Hepatocyte (in vitro differentiated cells): ENCODE data around the gene POFUT1. TPM values are rescaled to one million over a fixed set of nuclear protein-coding genes. Genes with fewer than 3 reads are reported as not detected.
A peak's percentile ranks its signal among the peaks of the same experiment; 100 is the strongest.
"Not testable (repeated sequence)": the region's sequence is repeated elsewhere in the genome, so short reads cannot be mapped to it uniquely, and the experiment has no call there.

Source experiments
- DNase-seq: peaks from one replicate; pipeline ENCODE4 v3.0.0-alpha.2; 2016; ENCODE audit warnings: low spot score
- H2AFZ ChIP-seq: fragments of 200-600 bp; sonication (generic); 2 replicates; pipeline ENCODE4 v1.6.0; 2016; ENCODE audit warnings: antibody characterized with exemption, mild to moderate bottlenecking
- H3K27ac ChIP-seq: fragments of 200-600 bp; sonication (generic); 2 replicates; pipeline ENCODE4 v1.5.1; 2016; ENCODE audit warnings: mild to moderate bottlenecking
- H3K27me3 ChIP-seq: fragments of 200-600 bp; sonication (generic); 2 replicates; pipeline ENCODE4 v1.6.1; 2016
- H3K36me3 ChIP-seq: fragments of 200-600 bp; sonication (generic); replicated peaks from 2 replicates; pipeline ENCODE4 v1.5.1; 2016; ENCODE audit warnings: low read depth; ENCODE audit not compliant: insufficient read depth
- H3K4me1 ChIP-seq: fragments of 200-600 bp; sonication (generic); 2 replicates; pipeline ENCODE4 v1.5.1; 2016; ENCODE audit warnings: mild to moderate bottlenecking, moderate library complexity; ENCODE audit not compliant: insufficient read depth
- H3K4me2 ChIP-seq: fragments of 200-600 bp; sonication (generic); 2 replicates; pipeline ENCODE4 v1.6.0; 2016
- H3K4me3 ChIP-seq: fragments of 200-600 bp; sonication (generic); 2 replicates; pipeline ENCODE4 v1.5.1; 2016; ENCODE audit warnings: mild to moderate bottlenecking
- H3K79me2 ChIP-seq: fragments of 200-600 bp; sonication (generic); 2 replicates; pipeline ENCODE4 v1.6.0; 2017; ENCODE audit warnings: mild to moderate bottlenecking
- H3K9me2 ChIP-seq: fragments of 200-600 bp; sonication (generic); replicated peaks from 2 replicates; pipeline ENCODE4 v1.6.0; 2017; ENCODE audit warnings: mild to moderate bottlenecking; ENCODE audit not compliant: insufficient read depth
- H3K9me3 ChIP-seq: fragments of 200-600 bp; sonication (generic); 2 replicates; pipeline ENCODE4 v1.5.1; 2016; ENCODE audit warnings: low read depth, mild to moderate bottlenecking
- H4K20me1 ChIP-seq: fragments of 200-600 bp; sonication (generic); 2 replicates; pipeline ENCODE4 v1.6.0; 2016; ENCODE audit warnings: mild to moderate bottlenecking; ENCODE audit not compliant: insufficient read depth, poor library complexity, severe bottlenecking
- EZH2 ChIP-seq: fragments of 200-600 bp; sonication (generic); IDR thresholded peaks from 2 replicates; pipeline ENCODE4 v1.6.1; 2016; ENCODE audit warnings: antibody characterized with exemption, mild to moderate bottlenecking, borderline replicate concordance
- EZH2phosphoT487 ChIP-seq: fragments of 200-600 bp; sonication (generic); IDR thresholded peaks from one replicate; pipeline ENCODE4 v1.6.1; 2018; ENCODE audit warnings: antibody characterized with exemption, mild to moderate bottlenecking, low read depth, moderate library complexity; ENCODE audit not compliant: unreplicated experiment, severe bottlenecking
- WGBS: methylation state at CpG from one replicate; pipeline ENCODE4 v1.1.6; 2016; ENCODE audit warnings: low lambda C conversion rate; ENCODE audit errors: missing lambda C conversion rate; 5-methylcytosine and 5-hydroxymethylcytosine counted together
- polyA plus RNA-seq: library from polyadenylated mRNA; unstranded; fragments of >200 nt; fragmentation: Nextera tagmentation; extraction: Ambion mirVana; gene quantifications from 2 replicates; pipeline ENCODE4 v1.2.1, GENCODE V29; 2016
- total RNA-seq: library from RNA; depleted of rRNA; stranded (reverse); fragments of >200 nt; gene quantifications from 2 replicates; pipeline ENCODE4 v1.2.3, GENCODE V29; 2014
- TF ChIP-seq, protein P1 (sequence below): fragments of 200-600 bp; sonication (generic); IDR thresholded peaks from 2 replicates; pipeline ENCODE4 v1.5.1; 2016; ENCODE audit warnings: antibody characterized with exemption, mild to moderate bottlenecking; ENCODE audit not compliant: poor library complexity

The POFUT1 gene
- total and polyA plus RNA-seq, 2 experiments from 2014 or later: 42.0 to 81.4 TPM

DNA sequence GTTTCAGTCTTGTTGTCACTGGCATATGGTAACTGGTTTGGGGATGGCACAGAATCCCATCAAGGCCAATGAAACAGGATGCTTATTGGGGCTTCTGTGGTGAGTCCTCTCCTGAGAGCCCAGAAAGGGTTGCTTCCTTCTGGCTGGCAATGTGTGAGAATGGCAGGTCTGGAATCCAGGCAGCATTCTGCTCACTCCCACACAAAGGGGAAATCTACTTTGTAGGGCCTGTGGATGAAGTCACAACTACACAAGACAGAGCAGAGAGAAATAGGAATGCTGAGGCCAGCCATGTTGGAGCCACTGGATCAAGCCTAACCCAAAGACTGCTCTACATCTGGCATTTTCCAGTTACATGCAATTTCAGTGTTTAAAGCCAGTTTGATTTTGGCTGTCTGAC is 15.8 kb upstream of the POFUT1 start:
- H3K79me2 ChIP-seq: peaks cover 68% of the 10 kb centered on the region
- TF ChIP-seq EZH2: no peak
- TF ChIP-seq, protein P1, sequence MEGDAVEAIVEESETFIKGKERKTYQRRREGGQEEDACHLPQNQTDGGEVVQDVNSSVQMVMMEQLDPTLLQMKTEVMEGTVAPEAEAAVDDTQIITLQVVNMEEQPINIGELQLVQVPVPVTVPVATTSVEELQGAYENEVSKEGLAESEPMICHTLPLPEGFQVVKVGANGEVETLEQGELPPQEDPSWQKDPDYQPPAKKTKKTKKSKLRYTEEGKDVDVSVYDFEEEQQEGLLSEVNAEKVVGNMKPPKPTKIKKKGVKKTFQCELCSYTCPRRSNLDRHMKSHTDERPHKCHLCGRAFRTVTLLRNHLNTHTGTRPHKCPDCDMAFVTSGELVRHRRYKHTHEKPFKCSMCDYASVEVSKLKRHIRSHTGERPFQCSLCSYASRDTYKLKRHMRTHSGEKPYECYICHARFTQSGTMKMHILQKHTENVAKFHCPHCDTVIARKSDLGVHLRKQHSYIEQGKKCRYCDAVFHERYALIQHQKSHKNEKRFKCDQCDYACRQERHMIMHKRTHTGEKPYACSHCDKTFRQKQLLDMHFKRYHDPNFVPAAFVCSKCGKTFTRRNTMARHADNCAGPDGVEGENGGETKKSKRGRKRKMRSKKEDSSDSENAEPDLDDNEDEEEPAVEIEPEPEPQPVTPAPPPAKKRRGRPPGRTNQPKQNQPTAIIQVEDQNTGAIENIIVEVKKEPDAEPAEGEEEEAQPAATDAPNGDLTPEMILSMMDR: no peak
- TF ChIP-seq EZH2phosphoT487: no peak
- no peak overlapping the region for H3K4me2 ChIP-seq
- no peaks in the 10 kb centered on the region for H3K9me2 ChIP-seq
- H3K4me3 ChIP-seq: no peak overlapping the region
- peaks cover 29% of the 10 kb centered on the region for H4K20me1 ChIP-seq
- H3K27ac ChIP-seq: peak overlapping the region; percentile 95
- no peak overlapping the region for H2AFZ ChIP-seq
- peaks cover 4% of the 10 kb centered on the region for H3K36me3 ChIP-seq
- DNase-seq: no peak
- H3K4me1 ChIP-seq: peaks cover 28% of the 10 kb centered on the region
- H3K9me3 ChIP-seq: no peaks in the 10 kb centered on the region
- H3K27me3 ChIP-seq: no peaks in the 10 kb centered on the region

- DNase-seq: no peak
- no peaks in the 10 kb centered on the region for H3K9me2 ChIP-seq
- no peak overlapping the region for H3K4me3 ChIP-seq
- no peaks in the 10 kb centered on the region for H3K9me3 ChIP-seq
- H3K4me1 ChIP-seq: peaks cover 20% of the 10 kb centered on the region
- 86% methylated on average over 3 of the region's 3 CpGs for WGBS
- no peaks in the 10 kb centered on the region for H3K27me3 ChIP-seq
- H3K27ac ChIP-seq: peak overlapping the region; percentile 95
- H4K20me1 ChIP-seq: peaks cover 36% of the 10 kb centered on the region
- no peak overlapping the region for H2AFZ ChIP-seq
- TF ChIP-seq, protein P1: no peak
- no peak overlapping the region for H3K4me2 ChIP-seq
- peaks cover 68% of the 10 kb centered on the region for H3K79me2 ChIP-seq
- peaks cover 4% of the 10 kb centered on the region for H3K36me3 ChIP-seq
Measured at GRCh38 chr20:32192698-32193097, 15.0 kb upstream of the POFUT1 start.

DNA sequence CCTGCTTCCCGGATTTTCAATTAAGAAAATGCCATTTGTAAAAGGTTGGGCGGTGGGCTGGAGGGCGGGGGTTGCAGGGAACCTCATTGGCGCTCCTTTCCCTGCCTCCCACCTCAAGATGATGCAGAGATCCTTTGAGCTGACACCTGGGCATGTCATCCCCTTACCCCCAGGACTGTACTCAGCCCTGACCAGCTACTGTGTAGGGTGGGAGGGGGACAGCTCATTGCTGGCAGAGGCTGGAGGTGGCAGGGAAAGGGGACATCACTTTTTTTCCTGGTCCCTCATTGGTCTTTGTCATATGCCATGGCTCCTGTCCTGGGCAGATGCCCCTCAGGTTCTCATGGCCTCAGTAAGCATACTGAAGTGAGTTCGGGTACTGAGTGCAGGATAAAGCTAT is 14.3 kb upstream of the POFUT1 start:
- not testable (repeated sequence) for H3K9me3 ChIP-seq, DNase-seq, H3K4me2 ChIP-seq, H3K36me3 ChIP-seq, H2AFZ ChIP-seq, H3K9me2 ChIP-seq, H3K4me3 ChIP-seq, H3K27me3 ChIP-seq
- Histone ChIP-seq H4K20me1 (peaks cover 41% of the 10 kb centered on the region), H3K27ac (peak overlapping the region; percentile 95), H3K79me2 (peaks cover 68% of the 10 kb centered on the region), H3K4me1 (peaks cover 19% of the 10 kb centered on the region)
- 89% methylated on average over 5 of the region's 5 CpGs for WGBS

DNA sequence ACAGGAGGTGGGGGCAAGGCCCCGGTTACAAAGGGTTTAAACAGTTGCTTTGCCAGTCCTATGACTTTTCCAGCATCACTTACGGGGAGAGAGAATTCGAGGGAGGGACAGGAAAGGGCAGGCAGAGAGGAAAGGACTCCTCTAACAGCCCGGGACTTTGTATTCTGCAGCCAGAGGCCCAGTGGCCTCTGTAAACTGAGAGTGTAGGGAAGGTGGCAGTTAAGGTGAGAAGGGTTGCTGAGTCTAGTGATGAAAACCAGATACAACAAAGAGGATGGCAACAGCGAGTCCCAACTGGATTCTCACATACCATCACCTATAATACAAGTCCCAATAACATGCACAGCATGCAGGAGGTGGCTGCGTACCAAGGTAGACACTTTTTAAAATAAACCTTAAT is 13.7 kb upstream of the POFUT1 start:
- Histone ChIP-seq H3K36me3 (peaks cover 4% of the 10 kb centered on the region), H2AFZ (no peak overlapping the region), H3K9me2 (no peaks in the 10 kb centered on the region), H3K4me2 (no peak overlapping the region), H3K27me3 (no peaks in the 10 kb centered on the region), H3K4me1 (peaks cover 19% of the 10 kb centered on the region), H4K20me1 (peaks cover 47% of the 10 kb centered on the region), H3K27ac (peak overlapping the region; percentile 95), H3K4me3 (no peak overlapping the region), H3K79me2 (peaks cover 68% of the 10 kb centered on the region), H3K9me3 (no peaks in the 10 kb centered on the region)
- 78% methylated on average over 6 of the region's 6 CpGs for WGBS
- no peak for DNase-seq
- TF ChIP-seq, protein P1: no peak
- TF ChIP-seq EZH2phosphoT487: no peak
- no peak for TF ChIP-seq EZH2
